HuH-7 (cell line): ENCODE measurements around the gene ZNF91.
A peak's percentile ranks its signal among the peaks of the same experiment; 100 is the strongest.
"Not testable (repeated sequence)": the region's sequence is repeated elsewhere in the genome, so short reads cannot be mapped to it uniquely, and the experiment has no call there.

Experiments used
- DNase-seq: peaks from one replicate; pipeline ENCODE4 v3.0.0; 2011; ENCODE audit warnings: low spot score

Gene ZNF91

DNA sequence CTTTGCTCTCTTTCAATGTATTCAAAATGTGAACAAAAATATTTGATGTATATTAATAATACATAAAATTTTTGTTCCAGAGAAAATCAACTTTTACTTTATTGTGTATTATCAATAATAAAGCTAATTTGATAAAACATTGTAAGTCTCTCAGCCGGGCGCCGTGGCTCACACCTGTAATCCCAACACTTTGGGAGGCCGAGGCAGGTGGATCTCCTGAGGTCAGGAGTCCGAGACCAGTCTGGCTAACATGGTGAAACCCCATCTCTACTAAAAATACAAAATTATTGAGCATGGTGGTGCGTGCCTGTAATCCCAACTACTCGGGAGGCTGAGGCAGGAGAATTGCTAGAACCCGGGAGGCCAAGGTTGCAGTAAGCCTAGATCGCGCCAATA lies 449 bp upstream of the ZNF91 start:
- DNase-seq = not testable (repeated sequence)

DNA sequence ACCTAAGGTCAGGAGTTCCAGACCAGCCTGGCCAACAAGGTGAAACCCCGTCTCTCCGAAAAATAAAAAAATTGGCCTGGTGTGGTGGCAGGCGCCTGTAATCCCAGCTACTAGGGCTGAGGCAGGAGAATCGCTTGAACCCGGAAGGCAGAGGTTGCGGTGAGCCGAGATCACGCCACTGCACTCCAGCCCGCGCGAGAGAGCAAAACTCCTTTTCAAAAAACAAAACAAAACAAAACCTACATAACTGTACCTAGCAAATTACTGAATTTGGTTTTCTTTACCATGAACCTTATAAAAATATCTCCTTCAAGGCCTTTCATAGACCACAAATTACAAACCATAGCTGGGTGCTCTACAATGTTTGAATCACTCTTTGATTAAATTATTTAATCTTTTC lies 760 bp downstream of the ZNF91 start:
- DNase-seq = no peak

DNA sequence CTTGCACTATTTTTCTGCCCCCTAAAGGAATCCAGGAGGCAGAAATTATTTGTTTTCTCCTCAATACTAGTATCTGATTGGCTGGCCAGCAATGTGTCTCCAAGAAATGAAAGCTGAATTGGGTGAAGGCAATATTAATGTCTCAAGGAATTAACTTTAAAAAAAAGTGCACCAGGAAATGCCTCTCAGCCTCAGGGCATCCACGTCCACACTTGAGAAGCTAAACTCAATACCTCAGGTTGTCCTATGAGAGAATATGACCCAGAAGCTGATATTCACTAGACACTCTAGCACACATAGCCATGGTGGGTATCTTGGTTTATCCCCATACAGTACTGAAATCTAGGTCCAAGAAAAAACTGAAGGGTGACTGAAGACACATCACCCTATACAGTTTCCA lies 2.1 kb downstream of the ZNF91 start:
- DNase-seq = no peak

DNA sequence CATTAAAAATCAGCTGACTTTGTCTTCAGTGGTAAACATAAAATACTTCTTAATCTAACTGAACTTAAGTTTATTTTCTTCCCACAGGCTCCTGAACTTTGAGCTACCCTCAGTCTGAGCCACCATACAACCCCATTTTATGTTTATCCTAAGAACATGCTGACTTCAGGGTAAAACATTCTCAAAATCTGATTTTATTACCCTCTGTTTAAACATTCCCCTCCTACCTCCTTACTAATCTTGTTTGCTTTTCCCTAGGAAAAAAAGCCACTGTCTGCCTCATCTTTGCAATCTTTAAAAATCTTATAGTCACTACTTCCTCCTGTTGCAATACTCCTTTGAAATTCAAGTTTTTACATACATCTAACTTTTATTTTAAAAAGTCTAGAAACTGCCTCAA lies 4.0 kb downstream of the ZNF91 start:
- DNase-seq = peak; percentile 76

DNA sequence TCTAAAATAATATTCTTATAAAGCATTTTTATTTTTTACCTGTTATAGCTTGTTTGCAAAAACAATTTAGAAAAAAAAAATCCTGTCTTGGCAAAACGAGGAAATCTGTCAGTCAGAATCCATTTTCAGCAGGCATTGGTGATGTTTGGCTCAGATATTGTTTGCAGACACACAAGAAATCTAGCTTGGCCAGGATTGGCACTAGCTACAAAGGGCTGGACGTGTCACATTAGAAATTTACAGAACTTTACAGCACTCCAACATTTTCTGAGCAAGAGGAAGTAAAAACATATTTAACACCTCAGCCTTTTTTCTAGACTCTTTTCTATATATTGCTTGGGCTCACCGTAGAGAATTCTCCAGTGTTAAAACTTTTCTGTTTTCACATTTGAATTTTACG lies 9.9 kb downstream of the ZNF91 start:
- DNase-seq = no peak

DNA sequence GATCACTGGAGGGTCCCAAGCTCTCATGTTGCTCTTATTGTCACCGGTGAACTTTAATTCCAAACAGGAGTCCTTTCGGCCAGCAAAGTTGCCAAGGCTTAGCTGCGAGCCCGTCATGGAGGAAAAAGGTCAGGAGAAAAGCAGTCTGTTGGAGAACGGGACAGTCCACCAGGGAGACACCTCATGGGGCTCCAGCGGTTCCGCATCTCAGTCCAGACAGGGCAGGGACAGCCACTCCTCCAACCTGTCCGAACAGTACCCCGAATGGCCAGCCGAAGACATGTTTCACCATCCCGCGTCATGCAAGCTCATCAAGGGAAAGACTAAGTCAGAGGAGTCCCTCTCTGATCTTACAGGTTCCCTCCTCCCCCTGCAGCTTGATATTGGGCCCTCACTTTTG lies 10.4 kb downstream of the ZNF91 start:
- no peak for DNase-seq

DNA sequence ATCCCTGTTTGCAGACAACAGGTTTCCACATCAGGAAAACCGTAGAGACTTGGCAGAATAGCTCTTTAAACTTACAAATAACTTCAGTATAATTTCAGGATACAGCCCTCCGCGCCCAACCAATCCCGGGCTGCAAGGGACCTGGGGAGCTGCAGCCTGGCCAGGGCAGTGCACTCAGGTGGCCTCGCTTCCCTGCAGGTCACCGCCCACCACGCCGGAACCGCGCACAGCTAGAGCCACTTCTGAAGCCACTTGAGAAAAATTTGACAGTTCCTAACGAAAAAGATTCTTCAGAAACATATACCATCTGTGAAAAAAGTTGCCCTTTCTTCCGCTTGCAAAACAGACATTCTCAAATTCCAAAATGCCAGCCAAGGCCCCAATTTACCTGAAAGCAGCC lies 11.1 kb downstream of the ZNF91 start:
- DNase-seq = no peak

DNA sequence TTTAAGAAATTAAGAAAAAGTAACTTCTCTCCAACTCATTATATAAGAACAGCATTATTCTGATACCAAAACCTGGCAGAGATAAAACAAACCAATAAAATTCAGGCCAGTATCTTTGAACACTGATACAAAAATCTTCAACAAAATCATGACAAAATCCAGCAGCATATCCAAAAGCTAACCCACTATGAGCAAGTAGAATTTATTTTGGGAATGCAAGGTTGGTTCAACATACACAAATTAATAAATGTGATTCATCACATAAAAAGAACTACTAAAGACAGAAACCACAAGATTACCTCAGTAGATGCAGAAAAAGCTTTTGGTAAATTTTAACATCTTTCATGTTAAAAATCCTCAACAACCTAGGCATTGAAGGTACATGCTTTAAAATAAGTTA lies 12.3 kb downstream of the ZNF91 start:
- DNase-seq = no peak

DNA sequence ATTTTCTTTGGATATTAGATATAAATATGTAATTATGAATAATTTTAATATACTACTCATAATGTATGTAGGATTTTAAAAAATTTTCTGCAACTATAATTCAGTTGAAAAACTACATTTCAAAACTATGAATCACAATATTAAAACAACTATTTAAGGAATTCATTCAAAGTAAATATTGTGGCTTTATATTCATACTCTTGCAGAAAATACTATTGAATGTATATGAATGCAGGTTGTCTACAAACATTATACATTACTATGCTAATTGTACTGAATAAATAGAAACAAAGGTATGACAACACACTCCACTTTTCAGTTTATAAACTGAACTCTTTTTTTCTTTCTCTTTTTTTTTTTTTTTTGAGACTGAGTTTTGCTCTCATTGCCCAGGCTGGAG lies 14.2 kb downstream of the ZNF91 start:
- DNase-seq = no peak

DNA sequence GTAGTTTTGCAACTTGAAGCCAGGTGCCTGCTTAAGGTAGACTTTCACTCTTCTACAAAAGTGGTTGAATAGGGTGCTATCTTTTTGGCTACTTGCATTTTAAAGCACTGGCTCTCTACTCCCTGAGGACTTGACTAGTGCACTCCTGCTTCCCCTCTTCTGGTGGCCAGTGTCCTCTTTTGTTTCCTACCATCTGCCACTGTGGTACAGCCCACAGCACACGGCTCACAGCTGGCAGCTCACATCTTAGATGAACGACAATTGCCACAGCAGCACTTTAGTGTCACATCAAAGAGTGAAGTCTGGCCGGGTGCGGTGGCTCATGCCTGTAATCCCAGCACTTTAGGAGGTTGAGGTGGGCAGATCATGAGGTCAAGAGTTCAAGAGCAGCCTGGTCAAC lies 15.6 kb downstream of the ZNF91 start:
- not testable (repeated sequence) for DNase-seq

DNA sequence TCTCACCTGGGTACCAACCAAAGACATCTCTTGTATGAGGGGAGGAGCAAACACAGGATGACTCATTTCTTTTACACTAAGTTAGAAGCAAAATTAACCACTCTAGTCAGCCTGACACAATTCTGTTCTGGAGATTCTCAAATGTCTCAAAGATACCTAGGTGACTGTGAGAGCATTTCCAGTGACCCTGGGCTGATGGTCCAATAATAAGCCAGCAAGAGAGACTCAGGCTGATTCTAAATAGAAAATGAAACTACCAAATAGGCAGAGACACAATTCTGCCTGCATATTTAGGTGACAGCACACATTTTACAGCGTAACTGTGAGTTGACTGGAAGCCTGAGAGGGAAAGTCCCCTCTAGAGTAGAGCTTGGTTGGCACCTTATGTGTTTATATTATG lies 16.3 kb downstream of the ZNF91 start:
- no peak for DNase-seq

DNA sequence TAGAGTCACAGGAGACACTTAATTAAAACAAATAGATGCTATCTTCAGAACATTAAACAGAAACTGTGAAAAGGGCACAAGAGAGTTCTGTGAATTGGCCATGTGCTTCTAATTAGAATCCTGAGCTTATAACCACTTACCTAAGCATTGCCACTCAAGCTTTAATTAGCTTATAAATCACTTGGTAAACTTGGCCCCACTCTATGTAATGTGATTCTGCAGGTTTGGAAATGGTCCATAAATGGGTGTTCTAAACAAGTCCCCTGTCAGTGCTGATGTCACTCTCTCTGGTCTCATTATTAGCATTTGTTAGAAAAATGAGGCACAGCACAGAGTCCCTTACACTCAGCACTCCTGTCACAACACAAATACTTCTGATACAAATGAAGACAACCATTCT lies 18.0 kb downstream of the ZNF91 start:
- DNase-seq = no peak

DNA sequence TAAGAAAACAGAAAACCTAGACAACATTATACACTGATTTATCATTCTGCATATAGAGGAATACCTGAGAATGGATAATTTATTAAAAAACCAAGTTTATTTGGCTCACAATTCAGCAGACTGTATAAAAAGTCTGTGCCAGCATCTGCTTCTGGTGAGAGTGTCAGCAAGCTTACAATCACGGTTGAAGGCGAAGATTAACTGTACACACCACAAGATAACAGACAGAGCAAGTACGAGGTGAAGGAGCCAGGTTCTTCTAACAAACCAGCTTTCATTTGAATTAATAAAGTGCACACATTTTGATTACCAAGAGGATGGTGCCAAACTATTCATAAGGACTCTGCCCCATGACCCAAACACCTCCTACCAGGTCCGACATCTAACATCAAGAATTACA lies 28.8 kb downstream of the ZNF91 start:
- DNase-seq = no peak

DNA sequence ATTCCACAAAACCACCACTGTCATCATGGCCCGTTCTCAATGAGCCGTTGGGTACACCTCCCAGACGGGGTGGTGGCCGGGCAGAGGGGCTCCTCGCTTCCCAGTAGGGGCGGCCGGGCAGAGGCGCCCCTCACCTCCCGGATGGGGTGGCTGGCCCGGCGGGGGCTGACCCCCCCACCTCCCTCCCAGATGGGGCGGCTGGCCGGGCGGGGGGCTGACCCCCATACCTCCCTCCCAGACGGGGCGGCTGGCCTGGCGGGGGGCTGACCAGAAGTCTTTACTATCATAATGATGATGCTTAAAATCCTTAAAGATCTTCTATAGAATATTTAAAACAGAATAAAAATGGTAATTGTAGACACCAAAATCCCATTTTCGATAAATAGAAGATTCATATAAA lies 29.2 kb downstream of the ZNF91 start:
- not testable (repeated sequence) for DNase-seq

DNA sequence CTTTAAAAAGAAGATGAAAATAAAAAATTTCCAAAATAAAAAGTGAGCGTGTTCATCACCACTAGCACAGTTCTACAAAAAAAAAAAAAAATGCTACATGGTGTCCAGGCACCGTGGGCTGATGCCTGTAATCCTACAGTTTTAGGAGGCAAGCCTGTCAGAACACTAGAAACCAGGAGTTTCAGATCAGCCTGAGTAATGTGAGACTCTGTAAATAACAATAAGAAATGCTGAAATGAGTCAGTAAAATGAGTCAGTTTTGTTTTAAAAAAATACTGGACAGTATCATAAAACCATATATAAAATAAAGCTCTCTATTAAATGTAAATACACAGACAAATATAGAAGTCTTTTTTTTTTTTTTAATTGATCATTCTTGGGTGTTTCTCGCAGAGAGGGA lies 30.0 kb downstream of the ZNF91 start:
- no peak for DNase-seq

DNA sequence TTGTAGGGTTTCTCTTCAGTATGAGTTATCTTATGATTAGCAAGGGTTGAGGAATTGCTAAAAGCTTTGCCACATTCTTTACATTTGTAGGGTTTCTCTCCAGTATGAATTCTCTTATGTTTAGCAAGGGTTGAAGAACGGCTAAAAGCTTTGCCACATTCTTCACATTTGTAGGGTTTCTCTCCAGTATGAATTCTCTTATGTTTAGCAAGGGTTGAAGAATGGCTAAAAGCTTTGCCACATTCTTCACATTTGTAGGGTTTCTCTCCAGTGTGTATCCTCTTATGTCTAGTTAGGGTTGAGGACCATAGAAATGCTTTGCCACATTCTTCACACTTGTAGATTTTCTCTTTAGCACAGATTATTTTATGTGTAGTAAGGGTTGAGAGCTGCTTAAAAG lies 33.4 kb downstream of the ZNF91 start:
- not testable (repeated sequence) for DNase-seq

DNA sequence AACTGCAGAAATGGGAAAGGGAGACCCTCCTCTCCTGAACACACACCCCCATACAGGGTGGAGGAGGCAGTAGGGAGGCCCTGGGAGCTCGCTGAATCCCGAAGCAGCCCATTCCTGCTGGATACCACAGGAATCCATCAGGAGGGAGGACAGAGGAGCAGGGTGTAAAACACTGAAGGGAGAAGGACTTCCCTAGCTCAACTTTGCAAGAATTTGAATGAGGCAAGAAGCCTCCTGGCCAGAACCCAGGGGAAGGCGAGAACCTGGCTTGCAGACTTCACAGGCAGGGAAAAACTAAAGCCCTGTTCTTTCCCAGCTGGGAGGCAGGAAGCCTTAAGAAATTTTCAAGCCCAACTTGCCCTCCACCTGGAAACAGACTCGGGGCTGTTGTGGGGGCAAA lies 43.5 kb downstream of the ZNF91 start:
- DNase-seq = no peak

DNA sequence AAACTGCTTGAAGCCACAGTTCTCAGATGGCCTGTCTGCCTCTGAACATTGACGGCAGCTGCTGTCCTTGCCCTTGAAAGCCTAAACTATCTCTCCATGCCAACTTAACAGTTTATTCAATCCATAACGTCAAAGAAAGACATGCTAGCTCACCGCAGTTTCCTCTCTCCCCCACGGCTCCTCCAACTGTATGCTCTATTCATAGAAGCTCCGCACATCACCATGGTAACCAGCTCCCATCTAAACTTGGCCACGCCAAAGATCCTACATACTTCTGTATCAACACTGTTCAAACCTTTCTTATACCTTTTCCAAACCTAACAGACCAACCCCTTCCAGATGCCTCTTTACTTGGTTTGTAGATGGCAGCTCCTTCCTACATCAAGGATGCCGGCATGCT lies 48.6 kb downstream of the ZNF91 start:
- no peak for DNase-seq

DNA sequence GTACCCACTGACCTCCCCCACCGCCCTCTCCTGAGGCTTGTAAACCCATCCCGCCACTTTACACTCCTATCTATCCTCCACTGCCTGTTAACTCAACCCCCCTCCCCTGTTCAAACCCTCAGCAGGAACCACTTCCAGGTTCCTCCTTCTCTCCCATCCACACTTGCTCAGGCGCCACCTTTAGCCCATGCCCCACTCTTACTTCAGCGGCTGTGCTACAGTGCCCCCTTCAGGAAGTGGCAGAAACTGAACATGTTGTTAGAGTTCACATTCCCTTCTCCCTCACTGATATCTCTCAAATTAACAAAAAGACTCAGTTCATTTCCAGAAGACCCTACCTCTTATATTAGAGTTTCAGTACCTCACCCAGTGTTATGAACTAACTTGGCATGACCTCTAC lies 49.4 kb downstream of the ZNF91 start:
- DNase-seq = no peak

DNA sequence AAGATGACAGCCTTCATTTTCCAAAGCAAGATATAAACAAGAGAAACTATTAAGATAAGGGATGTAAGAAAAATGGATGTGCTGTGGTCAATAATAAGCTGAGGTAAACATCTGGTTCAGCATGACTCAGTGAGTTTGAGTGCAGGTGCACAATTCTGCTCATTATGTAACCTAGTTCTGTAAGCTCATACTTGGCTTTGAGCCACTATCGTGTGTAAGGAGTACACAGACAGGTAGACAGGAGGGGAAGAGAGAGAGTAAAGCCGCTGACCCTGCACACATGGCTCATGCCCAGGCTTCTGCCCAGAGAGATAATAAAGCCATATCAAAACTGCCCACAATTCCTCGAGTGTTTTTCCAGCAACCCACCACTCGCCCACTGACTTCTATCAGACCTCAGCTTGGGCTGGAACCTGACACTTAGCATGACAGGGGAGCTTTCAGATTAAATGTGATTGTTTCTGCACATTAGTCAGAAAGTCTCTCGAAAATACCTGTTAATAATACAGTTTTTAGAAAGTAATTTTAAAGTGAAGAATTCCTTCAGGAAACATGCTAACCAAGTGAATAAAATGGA lies 51.7 kb downstream of the ZNF91 start:
- no peak for DNase-seq

DNA sequence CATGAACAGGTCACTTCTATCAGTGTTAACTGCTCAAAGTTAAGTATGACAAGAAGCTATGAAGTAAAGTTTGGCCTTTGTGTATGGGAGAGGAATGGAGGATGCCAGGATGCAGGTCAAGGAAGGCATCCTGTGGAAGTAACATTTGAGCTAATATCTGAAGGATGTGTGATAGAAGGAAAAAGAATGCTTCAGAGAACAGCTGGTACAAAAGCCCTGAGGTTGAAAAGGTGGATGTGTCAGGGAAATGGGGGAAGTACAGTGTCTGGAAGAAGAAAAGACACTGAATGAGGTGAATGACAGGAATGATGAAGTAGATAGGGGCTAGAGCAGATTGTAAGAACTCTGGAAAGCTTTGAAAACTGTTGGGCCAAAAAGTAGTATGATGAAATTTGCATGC lies 67.1 kb downstream of the ZNF91 start:
- no peak for DNase-seq

DNA sequence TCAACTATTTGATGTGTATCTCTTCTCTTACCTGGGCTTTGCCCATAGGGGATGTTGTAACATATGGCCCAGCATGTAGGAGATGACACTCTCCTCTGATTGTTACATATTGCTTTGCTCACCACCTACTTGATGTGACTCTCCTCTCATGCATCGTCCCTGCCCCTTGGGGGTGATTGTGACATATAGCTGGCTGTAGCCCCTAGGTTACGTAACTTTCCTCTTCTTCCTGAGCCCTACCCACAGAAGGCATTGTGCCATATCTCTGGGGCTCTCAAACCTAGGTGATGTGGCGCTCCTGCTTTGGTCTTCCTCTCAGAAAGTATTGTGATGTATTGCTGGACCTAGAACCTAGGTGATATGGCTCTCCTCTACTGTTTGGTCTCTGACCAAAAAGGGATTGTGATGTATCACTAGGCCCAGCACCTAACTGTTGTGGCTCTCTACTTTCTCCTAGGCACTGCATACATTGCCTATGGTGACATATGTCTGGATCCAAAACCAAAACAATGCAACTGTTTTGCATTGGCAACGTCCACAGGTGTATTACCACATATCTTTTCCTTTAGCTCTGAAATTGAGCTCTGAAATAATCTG lies 73.2 kb downstream of the ZNF91 start:
- DNase-seq = no peak

DNA sequence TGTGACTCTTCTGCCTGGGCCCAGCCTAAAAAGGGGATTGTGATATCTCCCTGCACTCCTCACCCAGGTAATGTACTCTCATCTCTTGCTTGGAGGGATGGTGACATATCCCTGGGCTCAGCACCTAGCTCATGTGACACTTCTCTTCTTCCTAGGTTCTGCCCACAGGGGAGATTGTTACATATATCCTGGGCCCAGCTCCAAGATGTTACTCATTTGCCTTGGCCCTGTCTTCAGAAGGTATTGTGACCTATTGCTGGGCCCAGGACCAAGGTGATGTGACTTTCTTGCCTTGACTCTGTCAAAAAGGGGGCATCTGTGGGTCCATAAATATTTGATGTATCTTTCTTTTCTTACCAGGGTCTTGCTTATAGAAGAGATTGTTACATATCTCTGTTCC lies 73.9 kb downstream of the ZNF91 start:
- DNase-seq = not testable (repeated sequence)

DNA sequence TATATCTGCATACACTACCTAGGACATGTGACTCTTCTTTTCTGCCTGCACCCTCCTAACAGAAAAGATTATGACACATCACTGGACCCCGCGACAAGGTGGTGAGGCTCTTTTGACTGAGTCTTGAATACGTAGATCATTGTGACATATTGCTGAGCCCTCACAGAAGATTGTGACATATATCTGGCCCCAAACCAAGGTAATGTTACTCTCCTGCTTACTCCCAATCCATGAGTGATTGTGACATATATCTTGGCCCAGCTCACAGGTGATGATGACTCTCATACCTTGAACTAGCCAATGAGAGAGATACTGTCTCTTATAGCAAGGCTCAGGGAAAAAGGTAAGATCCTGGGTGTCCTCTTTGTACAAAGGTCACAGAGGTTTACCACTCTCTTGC lies 75.7 kb downstream of the ZNF91 start:
- DNase-seq = not testable (repeated sequence)

DNA sequence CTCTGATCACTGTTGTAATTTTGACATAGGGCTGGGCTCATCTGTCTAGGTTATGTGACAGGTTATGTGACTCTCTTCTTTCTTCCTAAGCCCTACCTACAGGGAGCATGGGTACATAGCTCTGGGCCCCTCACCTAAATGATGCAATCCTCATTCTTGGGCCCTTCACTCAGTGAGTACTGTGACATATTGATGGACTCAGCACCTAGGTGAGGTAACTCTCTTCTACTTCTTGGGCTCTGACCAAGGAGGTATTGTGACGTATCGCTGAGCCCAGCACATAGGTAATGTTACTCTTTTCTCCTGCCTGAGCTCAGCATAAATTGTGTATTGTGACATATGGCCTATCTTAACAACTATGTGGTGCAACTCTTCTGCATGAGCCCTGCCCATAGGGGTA lies 76.3 kb downstream of the ZNF91 start:
- not testable (repeated sequence) for DNase-seq
